NCI-H2227 (cell line): ENCODE measurements around the gene IFNW1.

Experiments
- DNase-seq: peaks from one replicate; lab custom pipeline; 2025; ENCODE audit not compliant: unreplicated experiment; lab: John Stamatoyannopoulos, UW

Gene IFNW1

DNA sequence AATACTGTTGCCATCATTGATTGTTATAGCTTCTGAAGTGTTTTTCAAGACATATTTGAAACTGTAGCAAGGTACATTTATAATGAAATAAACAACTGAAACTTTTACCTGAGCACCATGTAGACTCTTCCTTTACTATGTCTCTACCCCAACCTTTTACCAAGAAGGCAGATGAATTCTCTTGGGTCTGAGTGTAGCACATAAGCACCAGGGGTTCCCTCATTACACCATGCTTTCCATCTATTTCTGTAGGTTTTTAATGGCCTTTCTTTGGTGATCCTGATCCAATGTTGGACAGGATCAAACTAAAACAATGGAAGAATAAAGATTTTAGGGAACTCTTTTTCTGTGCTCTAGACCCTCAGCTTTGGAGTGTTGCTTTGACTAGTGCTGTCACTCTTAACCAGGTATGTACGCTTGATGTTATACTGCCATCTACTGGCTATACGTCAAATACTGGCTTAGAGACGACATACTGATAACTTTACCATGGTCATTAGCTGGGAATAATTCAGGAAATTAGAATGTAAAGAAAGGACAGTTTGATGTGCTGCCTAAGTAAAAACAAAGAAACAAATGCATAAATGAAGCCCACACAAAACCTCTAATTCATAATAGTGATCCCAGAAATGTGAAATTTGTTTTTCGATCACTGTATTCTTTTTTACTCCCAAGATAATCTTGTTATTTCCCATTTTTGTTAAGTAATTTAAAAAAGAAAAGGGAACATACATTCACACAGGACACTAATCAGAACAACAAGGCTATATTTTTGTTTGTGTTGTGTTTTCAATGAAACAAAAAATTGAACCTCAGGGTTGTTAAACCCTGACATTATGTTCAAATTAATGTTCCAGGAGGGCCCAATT is 30.7 kb downstream of the IFNW1 start:
- peak; percentile 82 for DNase-seq

DNA sequence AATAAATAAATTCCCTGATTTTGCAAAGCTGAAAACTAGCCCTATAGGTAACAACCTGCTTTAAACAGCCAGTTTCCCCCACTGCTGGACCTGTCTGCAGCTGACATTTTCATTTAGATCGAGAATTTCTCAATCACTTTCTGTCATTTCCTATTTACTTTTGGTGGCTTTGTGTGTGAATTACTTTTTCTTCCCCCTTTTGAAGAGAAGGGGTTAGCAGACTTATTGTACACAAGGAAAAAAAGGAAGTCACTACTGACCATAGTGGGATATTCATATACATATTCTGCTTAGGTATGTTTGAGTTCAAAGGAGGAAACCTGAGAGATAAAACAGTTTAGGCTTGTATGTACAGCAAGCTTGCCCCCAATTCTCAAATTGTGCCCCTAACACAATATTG is 36.8 kb downstream of the IFNW1 start:
- no peak for DNase-seq

DNA sequence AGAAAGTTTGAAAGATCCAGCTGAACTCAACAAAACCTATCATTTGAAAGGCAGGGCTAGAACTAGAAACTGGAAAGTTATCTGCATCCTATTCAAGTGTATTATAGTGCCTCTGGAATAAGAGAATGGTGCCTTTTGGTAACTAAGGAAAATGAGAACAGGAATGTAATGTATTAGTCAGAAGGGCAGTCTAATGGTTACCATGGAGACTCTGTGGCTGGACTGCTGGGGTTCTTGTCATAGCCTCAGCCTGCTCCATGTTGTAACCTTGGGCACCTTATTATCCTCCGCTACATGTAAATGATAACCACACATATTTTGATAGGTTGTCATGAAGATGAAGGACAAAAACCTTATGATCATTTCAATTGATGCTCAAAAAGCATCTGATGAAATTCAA is 39.3 kb downstream of the IFNW1 start:
- DNase-seq, result no peak

DNA sequence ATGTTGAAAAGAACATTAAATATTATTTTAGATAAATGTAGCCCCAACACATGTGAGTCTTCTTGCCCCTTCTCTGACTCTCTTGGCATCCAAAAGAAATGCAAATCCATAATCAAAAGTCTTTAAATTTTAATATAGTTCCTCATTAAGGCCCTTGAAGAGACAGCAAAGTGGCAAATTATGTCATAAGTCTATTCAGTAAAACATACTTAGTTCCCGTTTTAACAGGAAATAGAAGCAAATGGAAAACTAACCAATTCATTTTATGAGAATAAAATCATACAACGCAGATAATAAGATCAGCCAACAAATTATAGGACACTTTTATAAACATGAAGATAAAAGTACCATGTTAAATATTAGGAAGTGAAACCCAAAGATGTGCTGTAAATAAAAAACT is 43.8 kb downstream of the IFNW1 start:
- DNase-seq, result no peak

DNA sequence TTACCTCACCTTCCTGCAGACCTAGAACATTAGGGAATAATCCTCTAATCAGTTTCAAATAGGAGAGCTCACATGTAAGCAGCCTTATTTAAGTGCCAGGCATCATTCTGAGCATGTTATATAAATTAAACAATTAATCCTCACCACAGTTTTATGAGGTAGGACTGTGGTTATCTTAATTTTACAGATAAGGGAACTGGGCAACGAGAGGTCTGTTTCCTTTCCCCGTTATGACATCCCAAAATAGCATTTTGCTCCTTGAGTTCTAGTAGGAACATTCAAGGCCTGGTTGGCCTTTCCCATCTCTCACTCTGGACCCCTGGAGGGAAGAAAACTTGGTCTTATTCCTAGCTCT is 44.8 kb downstream of the IFNW1 start:
- no peak for DNase-seq

DNA sequence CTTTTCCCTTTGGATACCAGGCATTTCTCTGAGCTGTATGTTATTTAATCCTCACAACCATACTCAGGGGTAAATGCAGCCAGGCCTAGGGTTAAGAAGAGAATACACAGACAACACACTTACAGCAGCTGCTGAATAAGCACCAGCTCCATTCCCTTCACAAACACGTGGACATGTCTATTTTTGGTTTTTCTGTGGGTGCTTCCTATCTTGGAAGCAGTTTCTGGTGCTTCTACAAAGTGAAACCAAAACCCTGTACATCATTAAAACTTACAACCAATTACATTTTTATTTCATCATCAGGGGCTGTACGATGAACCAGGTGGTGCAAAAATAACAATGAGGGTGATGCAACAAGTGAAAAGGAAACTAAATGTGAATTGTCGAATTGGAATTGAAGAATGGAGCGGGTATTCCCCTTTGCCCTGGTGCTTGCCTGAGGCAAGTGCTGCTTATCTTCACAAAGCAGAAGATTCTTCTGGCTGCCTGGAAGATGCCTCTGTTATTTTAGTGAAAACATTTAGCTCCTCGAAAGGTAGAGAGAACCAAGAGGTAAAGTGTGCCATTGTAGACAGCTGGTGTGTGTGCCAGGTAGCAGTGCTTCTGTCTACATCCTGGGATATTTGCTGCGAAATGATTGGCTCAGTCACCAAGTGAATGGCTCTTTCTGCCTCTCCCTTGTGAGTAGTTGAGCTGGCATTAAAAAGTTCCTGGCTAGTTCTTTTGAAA is 45.3 kb downstream of the IFNW1 start:
- no peak for DNase-seq

DNA sequence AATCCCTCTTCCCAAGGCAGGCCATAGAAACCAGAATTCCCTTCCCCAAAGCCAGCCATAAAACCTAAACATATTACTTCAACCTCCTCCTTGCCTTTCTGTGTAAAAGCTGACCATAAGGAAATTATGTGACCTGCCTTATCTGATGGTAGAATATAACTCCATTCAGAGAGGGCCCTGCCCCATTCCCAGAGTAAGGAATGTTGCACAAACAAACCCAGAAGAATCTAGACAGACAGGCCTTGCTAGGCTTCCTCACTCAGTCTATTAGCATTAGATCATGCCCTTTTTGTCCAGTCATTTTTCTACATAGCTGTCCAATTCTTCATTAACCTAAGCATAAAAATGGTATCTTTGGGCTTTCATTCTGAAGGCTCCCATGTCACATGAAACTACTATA is 46.1 kb downstream of the IFNW1 start:
- DNase-seq, result no peak
